ENCODE data around the gene NCAM1.

DNA sequence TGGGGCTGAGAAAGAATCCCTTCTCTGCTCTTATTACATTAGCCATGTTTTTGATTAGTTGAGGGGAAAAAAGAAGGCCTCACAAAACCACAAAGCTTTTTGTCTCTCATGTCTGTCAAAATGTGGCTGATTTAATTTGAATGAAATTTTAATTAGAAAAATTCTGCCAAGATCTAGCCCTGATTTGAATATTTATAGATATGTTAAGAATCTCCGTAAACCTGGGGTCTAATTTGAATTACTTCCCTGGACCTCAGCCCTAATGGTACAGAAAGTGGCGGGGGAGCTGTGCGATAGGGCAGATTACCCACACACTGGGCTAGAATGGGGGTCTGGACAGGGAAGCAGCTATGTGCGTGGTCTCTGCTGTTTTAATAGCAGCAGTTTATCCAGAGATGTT, 211.9 kb downstream of the NCAM1 start:
- no peak for TF ChIP-seq POLR2A (IDR thresholded peaks at IDR 0.05)
- TF ChIP-seq, protein P1, sequence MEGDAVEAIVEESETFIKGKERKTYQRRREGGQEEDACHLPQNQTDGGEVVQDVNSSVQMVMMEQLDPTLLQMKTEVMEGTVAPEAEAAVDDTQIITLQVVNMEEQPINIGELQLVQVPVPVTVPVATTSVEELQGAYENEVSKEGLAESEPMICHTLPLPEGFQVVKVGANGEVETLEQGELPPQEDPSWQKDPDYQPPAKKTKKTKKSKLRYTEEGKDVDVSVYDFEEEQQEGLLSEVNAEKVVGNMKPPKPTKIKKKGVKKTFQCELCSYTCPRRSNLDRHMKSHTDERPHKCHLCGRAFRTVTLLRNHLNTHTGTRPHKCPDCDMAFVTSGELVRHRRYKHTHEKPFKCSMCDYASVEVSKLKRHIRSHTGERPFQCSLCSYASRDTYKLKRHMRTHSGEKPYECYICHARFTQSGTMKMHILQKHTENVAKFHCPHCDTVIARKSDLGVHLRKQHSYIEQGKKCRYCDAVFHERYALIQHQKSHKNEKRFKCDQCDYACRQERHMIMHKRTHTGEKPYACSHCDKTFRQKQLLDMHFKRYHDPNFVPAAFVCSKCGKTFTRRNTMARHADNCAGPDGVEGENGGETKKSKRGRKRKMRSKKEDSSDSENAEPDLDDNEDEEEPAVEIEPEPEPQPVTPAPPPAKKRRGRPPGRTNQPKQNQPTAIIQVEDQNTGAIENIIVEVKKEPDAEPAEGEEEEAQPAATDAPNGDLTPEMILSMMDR (IDR thresholded peaks at IDR 0.05 in 8 of 11, conservative IDR thresholded peaks at IDR 0.05 in 3 of 11): no peak

Measured in spleen (tissue), 7 donors.